GM19438 (cell line): Measurements from ENCODE around the gene PEX26.
"Not testable (repeated sequence)": the region's sequence is repeated elsewhere in the genome, so short reads cannot be mapped to it uniquely, and the experiment has no call there.

Experiments used
- ATAC-seq: cut with Tn5 transposase; IDR thresholded peaks from one replicate; pipeline ENCODE4 v1.9.1; 2021; ENCODE audit warnings: low read depth; ENCODE audit not compliant: unreplicated experiment

PEX26 gene

GRCh38 chr22:18093661-18094060, 15.9 kb downstream of the PEX26 start:
- no peak for ATAC-seq

- no peak for ATAC-seq
Observed at GRCh38 chr22:18095101-18095805, 17.5 kb downstream of the PEX26 start.

- no peak for ATAC-seq
Observed at GRCh38 chr22:18096823-18097222, 19.0 kb downstream of the PEX26 start.

GRCh38 chr22:18100781-18101180, 23.0 kb downstream of the PEX26 start:
- no peak for ATAC-seq

DNA sequence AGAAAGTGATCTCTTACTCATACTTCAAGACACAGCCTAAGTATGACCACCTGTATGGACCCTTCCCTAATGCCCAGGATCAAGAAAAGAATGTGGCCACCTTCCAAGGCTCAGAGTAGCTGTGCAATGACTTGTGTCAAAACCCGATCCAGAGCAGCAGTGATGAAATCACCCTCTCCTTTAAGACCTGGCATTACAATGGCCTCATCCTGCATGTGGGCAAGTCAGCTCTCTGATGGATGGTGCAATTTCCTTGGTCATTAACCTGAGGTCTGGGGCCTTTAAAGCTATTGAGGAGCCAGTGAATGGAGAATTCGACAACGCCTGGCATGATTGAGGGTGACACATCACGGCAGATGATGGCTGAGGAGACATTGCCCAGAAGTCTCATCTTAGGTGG, 23.7 kb downstream of the PEX26 start:
- ATAC-seq, result no peak

DNA sequence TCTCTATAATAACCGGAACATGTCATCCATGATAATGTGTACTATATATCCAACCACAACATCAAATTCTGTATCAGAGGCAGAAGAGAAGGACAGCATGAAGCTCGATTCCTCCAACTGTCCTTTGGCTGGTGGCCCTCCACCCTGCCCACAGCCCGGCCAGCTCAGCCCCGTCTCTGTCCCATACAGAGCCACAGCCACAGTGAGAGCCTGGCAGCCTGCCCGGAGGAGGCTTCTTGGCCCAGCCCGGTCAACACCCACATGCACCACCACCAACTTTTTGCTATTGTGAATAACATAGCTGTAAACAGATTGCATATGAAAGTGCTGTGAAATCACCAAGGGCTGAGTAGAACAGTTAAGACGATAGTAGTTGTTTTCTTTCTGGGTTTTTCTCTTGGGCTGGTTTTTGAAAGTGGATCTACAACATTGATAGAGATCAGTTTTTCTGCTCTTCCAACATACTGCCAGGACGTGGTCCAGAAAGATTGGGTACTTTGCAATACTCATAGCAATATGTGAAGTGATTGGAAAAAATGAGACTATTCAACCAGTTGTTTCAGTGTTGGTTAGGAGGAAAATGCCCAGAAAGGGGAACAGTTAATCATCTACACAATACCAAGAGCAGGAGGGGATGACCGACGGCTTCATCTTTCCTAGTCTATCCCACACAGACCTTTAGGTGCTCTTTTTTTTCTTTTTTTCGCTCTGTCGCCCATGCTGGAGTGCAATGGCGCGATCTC, 25.9 kb downstream of the PEX26 start:
- no peak for ATAC-seq

GRCh38 chr22:18104566-18104965, 26.8 kb downstream of the PEX26 start:
- ATAC-seq, result no peak

- ATAC-seq, result not testable (repeated sequence)
Observed at GRCh38 chr22:18105981-18106380, 28.2 kb downstream of the PEX26 start.

GRCh38 chr22:18106550-18107341, 29.0 kb downstream of the PEX26 start:
- ATAC-seq, result not testable (repeated sequence)

- no peak for ATAC-seq
Observed at GRCh38 chr22:18108187-18108586, 30.4 kb downstream of the PEX26 start.

GRCh38 chr22:18109410-18110193, 31.8 kb downstream of the PEX26 start:
- no peak for ATAC-seq

GRCh38 chr22:18110194-18110953, 32.6 kb downstream of the PEX26 start, which contains the start of gene TUBA8:
TSS of gene TUBA8 (plus strand) at chr22:18110809. CDS start at chr22:18110866, 57 bp downstream.
- ATAC-seq, result no peak

DNA sequence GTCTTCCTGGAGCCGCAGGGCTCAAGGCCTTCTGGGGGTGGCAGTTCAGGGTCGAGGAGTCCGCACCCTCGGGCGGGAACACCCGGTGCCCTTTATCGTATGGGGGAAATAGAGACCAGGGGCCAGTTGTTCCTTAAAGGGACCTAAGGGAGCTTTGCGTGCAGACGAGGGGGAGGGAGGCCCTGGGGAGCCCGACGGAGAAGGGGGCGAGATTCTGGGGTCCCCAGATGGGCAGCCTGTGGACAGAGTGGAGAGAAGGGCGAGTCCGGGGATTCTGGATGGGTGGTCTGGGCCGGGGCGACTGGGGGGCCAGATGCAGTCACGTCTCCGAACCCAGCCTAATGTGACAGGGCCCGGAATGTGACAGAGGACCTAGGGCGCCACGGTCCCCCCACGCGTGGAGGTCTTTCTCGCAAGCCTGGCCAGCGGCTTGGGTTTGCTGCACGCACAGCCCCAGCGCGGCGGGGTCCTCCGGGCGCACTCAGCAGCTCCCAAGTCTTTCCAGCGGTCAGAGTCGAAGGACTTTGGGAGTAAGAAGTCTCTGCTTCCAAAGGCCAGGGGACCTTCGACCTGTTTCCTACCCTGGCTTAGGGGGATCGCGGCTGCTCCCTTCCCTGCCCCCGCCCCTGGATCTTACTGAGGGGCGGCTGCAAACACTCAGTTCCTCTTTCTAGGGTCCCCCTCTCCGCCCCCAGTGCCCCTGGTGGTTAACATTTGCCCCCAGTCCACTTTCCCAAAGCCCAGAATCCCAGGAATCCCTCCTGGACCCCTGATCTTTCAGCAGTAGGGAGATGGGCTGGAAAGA, 33.4 kb downstream of the PEX26 start:
- ATAC-seq, result no peak

- ATAC-seq, result no peak
Observed at GRCh38 chr22:18111759-18112330, 34.1 kb downstream of the PEX26 start.

DNA sequence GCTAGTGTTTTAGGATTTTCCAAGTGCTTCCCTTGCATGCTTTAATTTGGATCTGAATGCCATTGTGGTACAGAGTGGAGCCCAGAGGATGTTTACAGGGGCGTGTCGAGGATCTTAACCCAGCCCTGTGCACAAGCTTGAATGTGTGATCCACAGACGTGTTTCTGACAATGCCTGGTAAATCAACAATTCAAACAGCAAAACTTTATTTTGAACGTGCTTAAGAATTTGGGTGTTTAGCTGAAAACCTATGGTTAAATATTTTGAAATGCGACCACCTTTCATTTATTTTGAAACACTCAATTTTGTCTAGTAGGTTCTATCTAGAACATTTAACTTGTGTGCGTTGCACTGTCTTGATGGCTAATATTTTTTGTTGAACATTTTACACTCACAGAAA, 34.6 kb downstream of the PEX26 start:
- no peak for ATAC-seq

DNA sequence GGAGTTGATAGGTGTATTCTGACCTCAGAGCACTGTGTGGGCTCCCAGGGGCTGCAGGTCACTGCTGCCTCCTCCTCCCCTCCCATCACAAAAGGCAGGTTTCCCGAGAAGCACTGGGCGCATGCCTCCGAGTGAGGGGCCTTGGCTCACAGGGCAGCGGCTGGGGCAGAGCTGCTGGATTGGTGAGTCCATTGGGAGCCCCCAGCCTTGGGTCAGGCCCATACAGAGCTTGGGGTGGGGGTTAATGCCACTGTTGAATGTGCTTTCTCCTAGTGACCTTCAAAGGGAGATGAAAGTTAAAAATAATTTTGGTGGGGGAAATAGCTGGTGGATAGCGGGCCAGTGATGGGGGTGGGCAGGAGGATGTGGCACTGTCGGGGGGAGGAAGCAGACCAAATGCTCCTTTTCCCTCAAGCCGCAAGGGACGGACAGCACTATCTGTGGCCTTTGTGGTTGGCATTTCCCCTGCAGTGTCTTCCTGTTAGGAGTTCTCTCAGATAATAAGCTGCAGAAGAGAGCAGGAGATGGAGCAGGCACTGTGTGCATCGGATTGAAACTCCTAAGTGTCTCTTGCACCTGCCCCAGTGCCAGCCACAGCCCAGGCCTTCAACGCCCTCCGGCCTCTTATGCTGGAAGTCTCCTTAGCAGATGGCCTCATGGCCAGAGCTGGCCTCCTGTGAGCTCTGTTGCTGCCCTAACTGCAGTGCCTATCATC, 36.0 kb downstream of the PEX26 start:
- no peak for ATAC-seq

DNA sequence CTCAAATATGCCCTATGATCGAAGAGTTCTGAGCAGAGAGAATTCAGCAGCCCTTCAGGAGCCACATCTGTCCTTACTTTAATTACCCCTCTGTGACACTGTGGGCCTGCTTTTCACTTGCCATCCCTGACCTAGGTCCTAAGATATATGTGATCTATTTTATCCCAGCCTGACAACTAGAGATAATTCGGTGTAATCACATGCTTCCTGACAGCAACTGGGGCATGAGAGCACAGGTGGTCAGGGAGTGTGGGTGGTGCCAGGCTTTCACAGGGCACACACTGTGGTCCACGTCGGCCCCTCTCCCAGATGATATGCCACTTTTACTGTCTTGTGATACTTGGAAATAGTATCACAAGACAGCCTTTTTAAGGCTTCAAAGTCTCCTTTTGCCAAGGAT, 36.7 kb downstream of the PEX26 start:
- ATAC-seq, result no peak
